GM19043 (cell line): ENCODE results near the gene ZC3H4.
A peak's percentile ranks its signal among the peaks of the same experiment; 100 is the strongest.

ENCODE experiments used
- ATAC-seq: cut with Tn5 transposase; IDR thresholded peaks from one replicate; pipeline ENCODE4 v1.9.1; 2021; ENCODE audit warnings: low read depth; ENCODE audit not compliant: unreplicated experiment

The ZC3H4 gene

DNA sequence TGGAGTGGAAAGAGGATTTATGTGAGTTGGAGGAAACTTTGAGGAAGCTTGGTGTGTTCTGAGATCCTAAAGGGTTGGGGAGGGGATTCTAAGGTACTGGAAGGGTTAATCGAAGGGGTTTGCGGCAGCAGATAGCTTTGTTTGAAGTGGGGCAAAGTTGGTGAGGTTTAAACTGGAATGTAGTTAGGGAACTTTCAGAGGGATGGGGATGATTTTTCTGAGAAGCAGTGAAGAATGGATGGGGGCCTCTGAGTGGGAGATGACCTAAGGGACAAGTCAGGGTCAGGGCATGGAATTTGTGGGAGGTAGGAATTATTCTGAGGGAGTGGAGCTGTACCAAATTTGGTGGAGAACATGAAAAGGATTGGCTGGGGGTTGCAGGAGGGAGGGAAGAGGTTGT is 21.0 kb upstream of the ZC3H4 start:
- ATAC-seq = no peak

DNA sequence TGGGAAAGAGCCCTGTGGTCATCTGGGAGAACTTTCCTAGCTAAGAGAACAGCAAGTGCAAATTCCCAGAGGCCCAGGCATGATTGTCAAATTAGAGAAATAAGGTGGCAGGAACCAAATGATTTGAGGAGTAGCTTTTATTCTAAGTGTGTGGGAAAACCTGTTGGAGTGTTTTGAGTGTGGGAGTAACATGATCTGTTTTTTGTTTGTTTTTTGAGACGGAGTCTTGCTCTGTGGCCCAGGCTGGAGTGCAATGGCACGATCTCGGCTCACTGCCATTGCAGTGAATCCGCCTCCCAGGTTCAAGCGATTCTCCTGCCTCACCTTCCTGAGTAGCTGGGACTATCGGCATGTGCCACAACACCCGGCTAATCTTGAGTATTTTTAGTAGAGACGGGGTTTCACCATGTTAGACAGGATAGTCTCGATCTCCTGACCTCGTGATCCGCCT is 19.5 kb upstream of the ZC3H4 start:
- no peak for ATAC-seq

DNA sequence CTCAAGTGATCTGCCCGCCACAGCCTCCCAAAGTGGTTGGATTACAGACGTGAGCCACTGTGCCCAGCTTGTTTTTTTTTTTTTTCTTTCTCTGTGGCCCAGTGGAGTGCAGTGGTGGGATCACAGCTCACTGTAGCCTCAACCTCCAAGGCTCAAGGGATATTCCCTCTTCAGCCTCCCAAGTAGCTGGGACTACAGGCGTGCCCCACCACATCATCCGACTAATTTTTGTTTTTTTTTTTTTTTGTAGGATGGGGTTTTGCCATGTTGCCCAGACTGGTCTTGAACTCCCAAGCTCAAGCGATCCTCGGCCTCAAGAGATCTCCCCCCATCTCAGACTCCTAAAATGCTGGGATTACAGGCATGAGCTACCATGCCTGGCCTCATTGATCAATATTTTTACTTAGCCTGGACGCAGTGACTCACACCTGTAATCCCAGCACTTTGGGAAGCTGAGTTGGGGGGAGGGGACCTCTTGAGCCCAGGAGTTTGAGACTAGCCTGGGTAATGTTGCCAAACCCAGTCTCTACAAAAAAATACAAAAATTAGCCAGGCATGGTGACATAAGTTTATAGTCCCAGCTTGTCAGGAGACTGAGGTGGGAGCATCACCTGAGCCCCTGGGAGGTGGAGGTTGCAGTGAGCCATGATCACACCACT is 18.7 kb upstream of the ZC3H4 start:
- no peak for ATAC-seq

DNA sequence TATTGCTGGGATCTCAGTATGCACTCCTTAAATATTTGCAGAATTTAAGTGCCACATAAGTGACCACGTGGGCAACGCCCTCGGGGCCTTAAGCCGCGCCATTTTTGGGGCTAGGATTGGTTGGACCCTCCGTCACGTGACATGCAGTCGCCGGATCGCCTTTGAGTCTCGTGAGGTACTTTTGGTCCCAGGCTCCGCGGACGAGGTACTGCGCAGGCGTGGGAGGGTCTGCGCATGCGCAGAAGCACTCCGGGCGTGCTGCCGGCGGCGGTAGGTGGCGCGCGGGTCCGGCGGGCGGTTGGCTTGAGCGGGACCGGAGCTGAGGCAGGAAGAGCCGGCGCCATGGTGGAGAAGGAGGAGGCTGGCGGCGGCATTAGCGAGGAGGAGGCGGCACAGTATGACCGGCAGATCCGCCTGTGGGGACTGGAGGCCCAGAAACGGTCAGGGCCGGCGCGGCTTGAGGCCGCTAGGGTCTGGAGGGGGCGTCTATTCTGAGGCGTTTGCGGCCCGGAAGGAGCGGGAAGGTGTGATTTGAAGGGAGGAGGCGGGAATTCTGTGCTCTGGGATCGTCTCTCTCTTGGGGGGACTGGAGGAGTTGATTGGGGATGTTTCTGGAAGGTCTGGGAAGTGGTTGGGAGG is 17.1 kb upstream of the ZC3H4 start, which contains the start of gene SAE1:
Gene SAE1, plus strand, starts transcription at position 247 of the 639 bp plus-strand sequence. Its CDS starts 96 bp downstream, at position 343.
- peak; percentile 75 for ATAC-seq

DNA sequence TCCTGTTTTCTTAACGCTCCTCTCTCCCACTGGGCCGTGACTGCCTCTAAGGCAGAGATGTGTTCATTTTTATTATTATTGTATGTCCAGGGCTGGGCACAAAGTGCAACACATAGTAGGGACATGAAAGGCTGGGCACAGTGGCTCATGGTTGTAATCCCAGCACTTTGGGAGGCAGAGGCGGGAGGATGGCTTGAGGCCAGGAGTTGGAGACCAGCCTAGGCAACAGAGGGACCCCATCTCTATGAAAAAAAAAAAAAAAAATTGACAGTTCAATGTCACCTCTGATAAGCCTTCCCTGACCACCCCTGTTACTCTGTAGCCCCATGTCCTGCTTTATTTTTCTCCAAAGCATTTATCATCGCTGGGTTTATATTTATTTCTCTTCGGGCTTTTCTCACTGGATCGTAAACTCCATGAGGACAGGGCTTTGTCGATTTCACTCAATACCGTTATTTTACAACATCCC is 16.6 kb upstream of the ZC3H4 start:
- ATAC-seq = no peak

DNA sequence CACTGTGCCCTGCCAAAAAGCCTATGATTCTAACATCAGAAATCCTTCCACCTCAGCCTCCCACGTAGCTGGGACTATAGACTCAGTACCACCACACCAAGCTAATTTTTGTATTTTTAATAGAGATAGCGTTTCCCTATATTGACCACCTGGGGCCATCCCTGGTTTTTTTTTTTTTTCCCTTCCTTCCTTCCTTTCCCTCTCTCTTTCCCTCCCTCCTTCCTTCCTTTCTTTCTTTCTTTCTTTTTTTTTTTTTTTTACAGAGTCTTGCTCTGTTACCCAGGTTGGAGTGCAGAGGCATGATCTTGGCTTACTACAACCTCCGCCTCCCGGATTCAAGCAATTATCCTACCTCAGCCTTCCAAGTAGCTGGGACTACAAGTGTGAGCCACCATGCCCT is 16.0 kb upstream of the ZC3H4 start:
- ATAC-seq = no peak

DNA sequence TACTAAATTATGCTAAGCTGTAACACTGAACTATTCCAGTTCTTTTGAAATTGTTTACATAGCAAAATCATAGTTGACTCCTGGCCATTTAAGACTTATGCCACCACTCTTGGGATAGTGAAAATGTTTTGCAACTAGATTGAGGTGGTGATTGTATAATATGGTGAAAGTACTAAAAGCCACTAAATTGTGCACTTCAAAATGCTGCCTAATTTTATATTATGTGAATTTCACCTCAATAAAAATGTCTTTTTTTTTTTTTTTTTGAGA is 12.0 kb upstream of the ZC3H4 start:
- ATAC-seq = no peak

DNA sequence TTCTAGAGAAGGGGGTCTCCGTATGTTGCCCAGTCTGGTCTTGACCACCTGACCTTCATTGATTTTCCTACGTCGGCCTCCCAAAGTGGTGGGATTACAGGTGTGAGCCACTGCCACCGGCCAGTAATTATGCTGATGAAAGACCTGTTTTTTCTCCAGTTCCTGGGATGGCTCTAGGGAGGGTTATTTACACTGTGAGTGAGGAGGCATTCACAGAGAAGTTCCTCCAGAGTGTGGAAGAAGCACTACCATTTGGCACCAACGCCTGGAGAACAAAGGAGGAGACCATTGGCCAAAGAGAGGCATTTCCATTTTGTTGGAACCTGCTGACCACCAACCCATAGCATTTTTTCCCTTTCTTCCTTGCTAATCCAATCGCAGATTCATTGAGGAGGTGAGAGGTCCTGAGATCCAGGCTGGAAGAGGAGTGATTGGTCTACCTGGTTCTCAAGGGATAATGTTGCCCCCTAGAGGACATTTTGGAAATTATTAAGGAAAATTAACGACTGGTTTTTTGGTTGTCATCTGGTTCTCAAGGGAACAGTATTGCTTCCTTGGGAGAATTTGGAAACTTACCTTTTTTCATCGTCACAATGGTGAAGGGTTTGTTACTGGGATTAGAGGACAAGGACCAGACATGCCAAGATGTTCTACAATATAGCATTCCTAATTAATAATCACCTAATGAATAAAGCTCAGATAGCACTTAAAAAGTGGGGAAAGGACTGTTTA is 11.5 kb upstream of the ZC3H4 start:
- no peak for ATAC-seq

DNA sequence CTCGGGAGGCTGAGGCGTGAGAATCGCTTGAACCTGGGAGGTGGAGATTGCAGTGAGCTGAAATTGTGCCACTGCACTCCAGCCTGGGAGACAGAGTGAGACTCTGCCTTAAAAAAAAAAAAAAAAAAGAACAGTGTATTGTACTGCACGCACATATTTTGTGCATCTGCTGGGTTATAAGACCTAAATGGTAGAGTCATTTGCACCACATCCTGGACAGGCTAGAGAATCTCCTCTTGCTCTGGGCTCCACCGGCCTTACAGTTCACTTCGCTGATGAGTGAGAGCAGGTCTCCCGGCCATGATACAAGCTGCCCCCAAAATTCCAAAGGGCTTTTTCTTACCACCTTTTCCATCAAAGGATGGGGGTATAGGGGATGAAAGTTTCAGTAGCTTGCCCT is 9.8 kb upstream of the ZC3H4 start:
- ATAC-seq = no peak

DNA sequence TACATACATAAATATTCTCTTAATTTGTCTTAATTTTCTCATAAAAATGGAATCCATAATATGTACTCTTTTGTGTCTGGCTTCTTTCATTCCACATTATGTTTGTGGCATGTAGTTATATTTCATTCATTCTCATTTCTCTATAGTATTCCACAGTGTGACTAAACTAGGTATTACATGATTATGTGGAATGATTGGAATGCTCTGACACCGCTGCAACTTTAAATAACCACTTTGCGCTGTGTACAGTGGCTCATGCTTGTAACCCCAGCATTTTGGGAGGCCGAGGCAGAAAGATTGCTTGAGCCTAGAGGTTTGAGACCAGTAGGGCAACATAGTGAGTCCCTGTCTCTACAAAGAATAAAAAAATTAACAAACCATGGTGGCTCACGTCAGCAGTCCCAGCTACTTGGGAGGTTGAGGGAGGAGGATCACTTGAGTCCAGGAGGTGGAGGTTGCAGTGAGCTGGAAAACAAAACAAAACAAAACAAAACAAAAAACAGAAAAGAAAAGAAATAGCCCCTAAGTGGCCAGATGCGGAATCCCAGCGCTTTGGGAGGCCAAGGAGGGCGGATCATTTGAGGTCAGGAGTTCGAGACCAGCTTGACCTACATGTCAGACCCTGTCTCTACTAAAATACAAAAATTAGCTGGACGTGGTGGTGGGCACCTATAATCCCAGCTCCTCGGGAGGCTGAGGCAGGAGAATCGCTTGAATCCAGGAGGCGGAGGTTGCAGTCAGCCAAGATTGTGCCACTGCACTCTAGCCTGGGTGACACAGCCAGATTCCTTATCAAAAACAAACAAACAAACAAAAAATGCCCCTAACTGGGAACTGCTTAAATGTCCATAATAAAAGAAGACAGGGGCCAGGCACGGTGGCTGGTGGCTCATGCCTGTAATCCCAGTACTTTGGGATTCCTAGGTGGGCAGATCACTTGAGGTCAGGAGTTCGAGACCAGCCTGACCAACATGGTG is 9.1 kb upstream of the ZC3H4 start:
- ATAC-seq = no peak

DNA sequence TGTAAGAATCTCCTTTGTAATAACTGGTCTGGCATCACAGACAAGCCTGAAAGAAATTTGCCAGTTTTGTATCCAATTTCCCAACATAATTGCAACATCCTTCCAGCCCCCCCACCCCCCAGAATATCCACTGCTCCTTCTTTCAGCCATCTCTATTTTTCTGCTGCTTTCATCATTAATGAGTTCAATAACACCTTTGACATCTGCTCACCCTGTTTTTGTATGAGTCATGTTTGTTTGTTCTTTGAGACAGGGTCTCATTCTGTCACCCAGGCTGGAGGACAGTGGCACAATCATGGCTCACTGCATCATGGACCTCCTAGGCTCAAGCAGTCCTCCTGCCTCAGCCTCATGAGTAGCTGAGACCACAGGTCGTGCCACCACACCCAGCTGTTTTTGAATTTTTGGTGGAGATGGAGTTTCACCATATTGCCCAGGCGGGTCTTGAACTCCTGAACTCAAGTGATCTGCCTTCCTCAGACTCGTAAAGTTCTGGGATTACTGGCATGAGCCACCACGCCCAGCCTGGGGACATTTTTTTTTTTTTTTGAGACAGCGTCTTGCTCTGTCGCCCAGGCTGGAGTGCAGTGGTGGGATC is 7.0 kb upstream of the ZC3H4 start:
- ATAC-seq = no peak

GRCh38 chr19:47113850-47114651 is 475 bp upstream of the ZC3H4 start:
- no peak for ATAC-seq

DNA sequence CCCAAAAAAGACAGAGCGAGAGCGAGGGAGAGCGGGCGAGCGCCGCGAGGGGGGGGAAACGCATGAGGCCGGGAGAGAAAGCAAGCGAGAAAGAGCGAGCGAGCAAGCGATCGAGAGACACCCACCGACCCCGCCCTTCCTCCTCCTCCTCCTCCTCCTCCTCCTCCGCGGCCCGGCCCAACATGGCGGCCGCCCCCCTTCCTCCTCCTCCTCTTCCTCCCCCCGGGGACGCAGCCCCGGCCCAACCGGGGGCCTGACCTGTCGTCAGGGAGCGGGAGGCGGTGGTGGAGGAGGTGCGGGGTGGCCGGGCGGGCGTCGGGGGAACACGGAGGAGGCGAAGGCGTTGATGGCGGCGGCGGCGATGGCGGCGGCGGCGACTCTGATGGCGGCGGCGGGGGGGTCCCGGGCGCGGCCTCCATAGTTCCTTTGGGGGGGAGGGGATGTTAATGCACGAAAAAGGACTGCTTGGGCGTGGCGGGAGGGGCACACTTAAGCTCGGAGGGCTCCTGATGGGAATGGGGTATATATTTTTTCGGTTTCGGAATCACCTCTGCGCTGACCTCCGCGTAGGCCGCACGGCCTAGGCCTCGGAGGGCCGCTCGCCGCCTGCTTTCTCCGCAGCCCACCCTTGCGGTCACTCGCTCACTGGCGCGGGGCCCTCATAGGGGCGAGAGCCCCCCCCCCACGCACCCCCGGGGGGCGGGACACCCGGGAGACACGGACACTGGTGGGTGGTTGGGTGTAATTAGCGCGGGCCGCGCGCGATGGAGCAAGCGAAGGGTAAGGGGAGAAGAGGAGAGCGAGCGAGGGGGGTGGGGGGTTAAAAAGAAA is 1.2 kb downstream of the ZC3H4 start:
- ATAC-seq = no peak

GRCh38 chr19:47111682-47112165 is 1.9 kb downstream of the ZC3H4 start:
- ATAC-seq = no peak

GRCh38 chr19:47111006-47111621 is 2.5 kb downstream of the ZC3H4 start:
- no peak for ATAC-seq

- ATAC-seq = no peak
Observed at GRCh38 chr19:47110521-47111005, 3.0 kb downstream of the ZC3H4 start.

DNA sequence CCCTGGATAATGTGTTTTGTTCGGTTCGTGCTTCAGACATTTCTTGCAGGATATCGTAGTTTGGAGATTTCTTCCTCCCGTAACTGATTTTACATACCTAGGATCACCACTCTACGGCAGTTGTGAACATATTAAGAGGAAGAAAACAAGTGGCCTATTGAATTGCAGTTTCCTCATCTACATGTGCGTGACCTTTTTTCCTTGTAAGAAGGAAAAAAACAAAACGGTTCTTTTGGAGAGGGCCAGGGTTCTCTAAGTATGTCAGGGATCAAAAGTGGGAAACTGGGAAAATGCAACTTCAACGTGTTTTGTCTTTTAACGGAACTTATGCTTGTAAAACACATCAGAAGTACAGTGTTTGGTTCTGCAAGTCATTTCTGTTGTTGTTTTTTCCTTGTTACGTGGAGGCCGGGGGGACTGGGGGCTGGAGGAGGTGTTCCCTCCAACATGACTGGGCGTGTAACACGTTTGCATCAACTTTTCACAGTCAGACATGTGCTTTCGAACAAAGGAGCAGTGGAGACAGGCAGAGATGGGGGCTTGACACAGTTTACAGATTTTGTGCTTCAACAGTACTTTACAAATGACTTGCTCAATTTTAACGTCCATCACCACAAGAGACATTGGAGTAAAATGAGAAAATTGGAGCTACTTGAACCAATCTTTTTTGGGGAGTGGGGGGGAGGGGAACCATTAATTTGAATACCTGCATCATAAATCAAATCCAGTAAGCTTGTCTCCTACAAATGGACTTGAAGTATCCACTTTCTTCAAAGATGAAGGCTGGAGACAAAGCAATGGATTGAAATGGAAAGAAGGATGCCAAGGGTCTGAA is 3.8 kb downstream of the ZC3H4 start:
- ATAC-seq = no peak
